GM12873 (cell line): Measurements from ENCODE around the gene MYL12B.

Source experiments
- CTCF ChIP-seq: IDR thresholded peaks from 2 replicates; pipeline ENCODE4 v1.5.1; 2012; ENCODE audit warnings: low read depth, mild to moderate bottlenecking, moderate library complexity, low read length, control low read depth; ENCODE audit not compliant: insufficient read depth; ENCODE audit errors: missing control alignments

MYL12B gene

GRCh38 chr18:3261373-3262233, at the start of gene MYL12B:
MYL12B (plus strand) TSS chr18:3262133; CDS start chr18:3272899, 10,766 bp downstream.
- TF ChIP-seq CTCF = no peak

- TF ChIP-seq CTCF = no peak
Observed at GRCh38 chr18:3212657-3213056, 49.3 kb upstream of the MYL12B start.

- TF ChIP-seq CTCF = no peak
Observed at GRCh38 chr18:3213300-3214059, 48.5 kb upstream of the MYL12B start.

GRCh38 chr18:3214855-3215637, 46.9 kb upstream of the MYL12B start:
- no peak for TF ChIP-seq CTCF

- no peak for TF ChIP-seq CTCF
Observed at GRCh38 chr18:3216987-3217386, 44.9 kb upstream of the MYL12B start.

GRCh38 chr18:3217948-3218647, 43.8 kb upstream of the MYL12B start:
- TF ChIP-seq CTCF = no peak
